Measurements from ENCODE around the gene KIZ.

DNA sequence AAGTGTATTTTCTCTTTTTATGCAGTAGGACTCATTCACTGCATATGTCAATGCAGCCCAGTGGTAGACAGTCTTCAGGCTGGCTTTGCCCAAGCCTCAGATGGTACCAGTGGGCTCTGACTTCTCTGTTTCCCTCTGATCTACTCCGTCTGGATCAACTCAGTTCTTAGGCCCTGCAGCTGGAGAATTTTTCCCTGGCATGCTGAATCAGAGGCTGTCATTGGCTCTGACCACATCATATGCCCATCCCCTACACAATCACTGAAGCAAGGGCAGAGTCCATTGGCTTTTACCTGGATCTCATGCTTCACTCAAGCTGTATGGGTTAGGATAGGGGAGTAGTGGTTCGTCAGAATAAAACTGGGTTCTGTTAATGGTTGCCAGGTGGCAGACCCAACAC lies 57.8 kb downstream of the KIZ start:
- TF ChIP-seq, protein P1, sequence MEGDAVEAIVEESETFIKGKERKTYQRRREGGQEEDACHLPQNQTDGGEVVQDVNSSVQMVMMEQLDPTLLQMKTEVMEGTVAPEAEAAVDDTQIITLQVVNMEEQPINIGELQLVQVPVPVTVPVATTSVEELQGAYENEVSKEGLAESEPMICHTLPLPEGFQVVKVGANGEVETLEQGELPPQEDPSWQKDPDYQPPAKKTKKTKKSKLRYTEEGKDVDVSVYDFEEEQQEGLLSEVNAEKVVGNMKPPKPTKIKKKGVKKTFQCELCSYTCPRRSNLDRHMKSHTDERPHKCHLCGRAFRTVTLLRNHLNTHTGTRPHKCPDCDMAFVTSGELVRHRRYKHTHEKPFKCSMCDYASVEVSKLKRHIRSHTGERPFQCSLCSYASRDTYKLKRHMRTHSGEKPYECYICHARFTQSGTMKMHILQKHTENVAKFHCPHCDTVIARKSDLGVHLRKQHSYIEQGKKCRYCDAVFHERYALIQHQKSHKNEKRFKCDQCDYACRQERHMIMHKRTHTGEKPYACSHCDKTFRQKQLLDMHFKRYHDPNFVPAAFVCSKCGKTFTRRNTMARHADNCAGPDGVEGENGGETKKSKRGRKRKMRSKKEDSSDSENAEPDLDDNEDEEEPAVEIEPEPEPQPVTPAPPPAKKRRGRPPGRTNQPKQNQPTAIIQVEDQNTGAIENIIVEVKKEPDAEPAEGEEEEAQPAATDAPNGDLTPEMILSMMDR (IDR thresholded peaks at IDR 0.05 in 4 of 5, conservative IDR thresholded peaks at IDR 0.05 in 1 of 5): no peak
- TF ChIP-seq POLR2A (IDR thresholded peaks at IDR 0.05): no peak
